ENCODE results near the gene ANKRD53.

The ANKRD53 gene

GRCh38 chr2:70935468-70936164 is 42.8 kb upstream of the ANKRD53 start, which contains the start of gene ATP6V1B1:
Gene ATP6V1B1, plus strand, starts transcription at chr2:70935900. Its CDS starts 55 bp downstream, at chr2:70935955.
- TF ChIP-seq, protein P1, sequence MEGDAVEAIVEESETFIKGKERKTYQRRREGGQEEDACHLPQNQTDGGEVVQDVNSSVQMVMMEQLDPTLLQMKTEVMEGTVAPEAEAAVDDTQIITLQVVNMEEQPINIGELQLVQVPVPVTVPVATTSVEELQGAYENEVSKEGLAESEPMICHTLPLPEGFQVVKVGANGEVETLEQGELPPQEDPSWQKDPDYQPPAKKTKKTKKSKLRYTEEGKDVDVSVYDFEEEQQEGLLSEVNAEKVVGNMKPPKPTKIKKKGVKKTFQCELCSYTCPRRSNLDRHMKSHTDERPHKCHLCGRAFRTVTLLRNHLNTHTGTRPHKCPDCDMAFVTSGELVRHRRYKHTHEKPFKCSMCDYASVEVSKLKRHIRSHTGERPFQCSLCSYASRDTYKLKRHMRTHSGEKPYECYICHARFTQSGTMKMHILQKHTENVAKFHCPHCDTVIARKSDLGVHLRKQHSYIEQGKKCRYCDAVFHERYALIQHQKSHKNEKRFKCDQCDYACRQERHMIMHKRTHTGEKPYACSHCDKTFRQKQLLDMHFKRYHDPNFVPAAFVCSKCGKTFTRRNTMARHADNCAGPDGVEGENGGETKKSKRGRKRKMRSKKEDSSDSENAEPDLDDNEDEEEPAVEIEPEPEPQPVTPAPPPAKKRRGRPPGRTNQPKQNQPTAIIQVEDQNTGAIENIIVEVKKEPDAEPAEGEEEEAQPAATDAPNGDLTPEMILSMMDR (IDR thresholded peaks at IDR 0.05; ENCODE audit: low read depth, low read length, missing control alignments): no peak
- in situ Hi-C loops (cut with HindIII; ENCODE audit: low sequenced_read_pairs): no loop called here
- H3K4me3 ChIP-seq (ENCODE audit: low read depth, low read length): no peak within 1 kb of the TSS
- no peak for DNase-seq (ENCODE audit: low read depth)

DNA sequence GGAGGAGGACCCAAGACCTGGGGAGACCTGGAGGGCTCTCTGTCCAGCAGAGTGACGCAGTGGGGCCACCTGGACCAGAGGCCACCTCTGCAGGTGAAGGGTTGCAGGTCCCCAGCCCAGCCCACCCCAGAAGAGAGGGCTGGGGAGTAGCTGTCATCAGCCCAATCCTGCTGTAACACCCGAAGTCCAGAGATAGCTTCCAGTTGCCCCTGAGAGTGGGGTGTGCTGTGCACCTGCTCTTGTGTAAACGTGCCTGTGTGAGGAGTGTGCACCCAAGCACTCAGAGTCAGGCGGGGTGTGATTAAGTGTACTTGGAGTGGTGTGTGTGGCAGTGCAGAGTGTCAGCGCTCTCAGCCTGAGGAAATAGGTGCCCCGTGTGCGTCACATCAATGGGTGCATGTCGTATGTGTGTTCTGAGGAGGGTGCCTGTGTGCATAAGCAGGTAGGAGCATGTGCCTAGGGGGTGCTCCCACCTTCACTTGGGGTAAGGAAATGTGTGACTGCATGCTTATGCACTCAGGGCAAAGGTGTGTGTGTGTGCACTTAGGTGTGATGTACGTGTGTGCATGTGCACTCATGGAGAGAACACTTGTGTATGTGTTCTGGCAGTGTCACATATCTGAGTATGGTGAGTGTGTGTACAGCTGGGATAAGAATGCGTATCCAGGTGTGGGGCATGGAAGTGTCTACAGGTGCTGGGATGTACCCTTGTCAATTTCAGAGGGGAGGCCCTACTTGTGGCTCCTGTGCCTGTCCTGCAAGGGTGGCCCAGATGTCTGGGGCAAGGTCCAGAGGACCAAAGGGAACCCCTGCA is 42.1 kb upstream of the ANKRD53 start:
- H3K4me3 ChIP-seq (ENCODE audit: low read depth, low read length): no peak overlapping the region
- TF ChIP-seq, protein P1 (IDR thresholded peaks at IDR 0.05; ENCODE audit: low read depth, low read length, missing control alignments): no peak
- no peak for DNase-seq (ENCODE audit: low read depth)
- in situ Hi-C loops (cut with HindIII; ENCODE audit: low sequenced_read_pairs): no loop called here

DNA sequence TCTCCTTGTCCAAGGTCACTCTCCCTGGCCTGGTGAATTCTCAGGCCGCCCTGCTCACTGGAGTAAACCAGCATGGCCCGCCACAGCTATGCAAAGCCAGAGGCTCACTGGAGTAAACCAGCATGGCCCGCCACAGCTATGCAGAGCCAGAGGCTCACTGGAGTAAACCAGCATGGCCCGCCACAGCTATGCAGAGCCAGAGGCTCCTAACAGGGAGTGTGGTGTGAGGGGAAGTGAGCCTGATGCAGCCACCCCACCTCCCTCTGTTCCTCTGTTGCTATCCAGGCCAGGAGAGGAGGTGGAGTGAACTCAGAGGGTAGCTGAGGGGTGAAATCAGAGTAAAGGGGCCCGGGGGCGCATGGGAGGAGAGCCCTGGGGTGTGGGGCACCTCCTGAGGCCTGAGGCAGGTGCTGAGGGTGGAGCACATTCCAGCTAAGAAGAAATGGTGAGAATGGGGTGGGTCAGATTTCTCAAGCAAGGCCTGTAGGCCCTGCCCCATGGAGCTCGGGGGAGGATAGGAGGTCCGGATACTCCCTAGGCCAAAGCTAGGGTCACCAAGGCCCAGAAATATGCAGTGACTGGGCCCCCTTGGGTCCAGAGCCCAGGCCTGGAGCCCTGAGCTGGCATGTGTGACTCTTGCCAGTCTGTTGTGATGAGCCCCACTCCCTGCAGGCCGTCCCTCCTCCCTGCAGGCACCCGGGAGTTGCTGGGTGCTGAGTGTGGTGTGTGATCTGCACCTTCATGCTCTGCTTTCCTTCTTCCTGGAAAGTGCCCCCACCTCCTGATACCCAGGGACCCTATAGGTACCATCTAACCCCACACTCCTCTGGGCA is 41.2 kb upstream of the ANKRD53 start:
- DNase-seq (ENCODE audit: low read depth): no peak
- TF ChIP-seq, protein P1 (IDR thresholded peaks at IDR 0.05; ENCODE audit: low read depth, low read length, missing control alignments): no peak
- in situ Hi-C loops (cut with HindIII; ENCODE audit: low sequenced_read_pairs): no loop called here
- H3K4me3 ChIP-seq (ENCODE audit: low read depth, low read length): no peak overlapping the region

DNA sequence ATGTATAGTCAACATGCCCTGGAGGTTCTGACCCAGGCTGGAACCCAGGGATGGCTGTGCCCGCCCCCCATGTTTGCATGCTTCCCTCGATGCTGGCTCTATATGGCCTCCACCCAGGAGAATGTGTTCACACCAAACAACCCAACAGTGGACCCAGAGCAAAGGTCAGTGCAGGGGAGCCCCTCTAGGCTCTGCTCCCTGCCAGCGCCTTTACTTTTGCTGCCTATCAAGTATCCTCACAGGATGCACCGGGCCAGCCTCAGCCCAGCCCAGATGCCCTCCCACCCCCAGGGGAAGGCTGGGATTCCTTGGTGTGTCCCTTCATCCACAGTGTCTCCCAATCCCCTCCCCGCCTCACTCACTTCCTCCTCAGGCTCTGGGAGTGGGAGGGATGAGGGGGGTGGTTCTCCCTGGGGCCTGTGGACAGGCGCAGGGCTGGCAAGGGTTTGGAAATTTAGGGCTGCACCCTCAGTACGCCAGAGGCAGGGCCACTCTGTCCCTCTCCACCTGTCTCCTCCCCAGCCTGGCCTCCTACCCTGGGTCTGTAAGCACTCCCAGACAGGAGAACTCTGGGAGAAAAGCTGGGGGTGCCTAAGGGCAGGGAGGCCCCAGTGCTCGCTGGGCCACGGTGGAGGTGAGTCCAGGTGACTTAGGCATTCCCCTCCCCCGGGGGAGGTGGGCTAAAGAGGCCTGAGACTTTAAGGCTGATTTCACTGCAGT is 40.4 kb upstream of the ANKRD53 start:
- TF ChIP-seq, protein P1 (IDR thresholded peaks at IDR 0.05; ENCODE audit: low read depth, low read length, missing control alignments): no peak
- DNase-seq (ENCODE audit: low read depth): no peak
- in situ Hi-C loops (cut with HindIII; ENCODE audit: low sequenced_read_pairs): no loop called here
- H3K4me3 ChIP-seq (ENCODE audit: low read depth, low read length): no peak overlapping the region

DNA sequence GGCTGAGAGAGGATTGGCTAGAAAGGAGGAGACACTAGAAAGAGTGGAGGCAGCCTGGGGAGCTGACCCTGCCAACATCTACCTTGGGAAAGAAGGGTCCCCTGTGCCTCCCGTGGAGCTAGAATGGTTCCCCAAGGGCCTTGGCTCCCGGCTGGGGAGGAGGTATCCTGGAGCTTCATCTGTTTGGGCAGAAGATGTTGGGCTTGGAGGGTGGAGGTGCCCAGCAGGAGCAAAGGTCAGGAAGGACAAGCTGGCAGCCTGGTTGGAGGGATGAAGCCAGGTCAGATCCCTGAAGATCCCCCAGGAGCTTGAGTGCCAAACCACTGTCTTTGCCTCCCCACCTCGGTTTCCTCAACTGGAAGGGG is 39.9 kb upstream of the ANKRD53 start:
- in situ Hi-C loops (cut with HindIII; ENCODE audit: low sequenced_read_pairs): no loop called here
- no peak for DNase-seq (ENCODE audit: low read depth)
- TF ChIP-seq, protein P1 (IDR thresholded peaks at IDR 0.05; ENCODE audit: low read depth, low read length, missing control alignments): no peak
- no peak overlapping the region for H3K4me3 ChIP-seq (ENCODE audit: low read depth, low read length)

Data from astrocyte of the cerebellum (primary cell).